ENCODE measurements around the gene NFKBIE. TPM values are rescaled to one million over a fixed set of nuclear protein-coding genes. Genes with fewer than 3 reads are reported as not detected.
A peak's percentile ranks its signal among the peaks of the same experiment; 100 is the strongest.

The NFKBIE gene
- total RNA-seq, 1 experiment from 2014 or later: 6.0 TPM

DNA sequence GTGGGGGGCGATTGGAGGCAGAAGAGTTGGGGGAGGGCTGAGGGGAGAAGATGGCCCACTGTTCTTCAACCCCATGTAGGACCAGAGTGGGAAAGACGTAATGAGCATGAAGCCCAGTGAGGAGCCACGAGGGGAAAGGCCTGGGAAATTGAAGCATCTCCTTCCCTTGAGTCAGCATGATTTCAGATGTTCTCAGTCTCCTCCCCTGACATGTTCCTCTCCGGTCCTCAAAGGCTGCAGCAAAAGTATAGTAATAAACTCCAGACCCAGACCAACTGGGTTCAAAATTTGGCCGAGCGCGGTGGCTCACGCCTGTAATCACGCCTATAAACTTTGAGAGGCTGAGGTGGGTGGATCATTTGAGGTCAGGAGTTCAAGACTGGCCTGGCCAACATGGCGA is 1.9 kb upstream of the NFKBIE start:
- Mint-ChIP-seq H3K27ac (ENCODE audit: low read depth, unreplicated experiment) (no peak overlapping the region), H3K9me3 (ENCODE audit: unreplicated experiment) (no peaks in the 10 kb centered on the region), H3K27me3 (ENCODE audit: insufficient read depth, unreplicated experiment) (peaks cover 16% of the 10 kb centered on the region), H3K4me1 (ENCODE audit: insufficient read depth, unreplicated experiment) (peaks cover 23% of the 10 kb centered on the region), H3K4me3 (ENCODE audit: unreplicated experiment) (no peak overlapping the region), H3K36me3 (ENCODE audit: insufficient read depth, unreplicated experiment) (no peaks in the 10 kb centered on the region)
- BruUV-seq (replicated peaks): no TSS peak
- intact Hi-C loops (cut with micrococcal nuclease): loop anchor here (5.0 kb wide), 1 partner anchor 190 kb away; no protein-coding TSS in a partner anchor
- POLR2A ChIA-PET: interaction anchor here (0.7 to 4.2 kb wide), 5 partner anchors 14 to 192 kb away, joined by 3 to 17 read pairs (median 7); partner anchors contain the start of gene AARS2
- TF ChIP-seq, protein P1, sequence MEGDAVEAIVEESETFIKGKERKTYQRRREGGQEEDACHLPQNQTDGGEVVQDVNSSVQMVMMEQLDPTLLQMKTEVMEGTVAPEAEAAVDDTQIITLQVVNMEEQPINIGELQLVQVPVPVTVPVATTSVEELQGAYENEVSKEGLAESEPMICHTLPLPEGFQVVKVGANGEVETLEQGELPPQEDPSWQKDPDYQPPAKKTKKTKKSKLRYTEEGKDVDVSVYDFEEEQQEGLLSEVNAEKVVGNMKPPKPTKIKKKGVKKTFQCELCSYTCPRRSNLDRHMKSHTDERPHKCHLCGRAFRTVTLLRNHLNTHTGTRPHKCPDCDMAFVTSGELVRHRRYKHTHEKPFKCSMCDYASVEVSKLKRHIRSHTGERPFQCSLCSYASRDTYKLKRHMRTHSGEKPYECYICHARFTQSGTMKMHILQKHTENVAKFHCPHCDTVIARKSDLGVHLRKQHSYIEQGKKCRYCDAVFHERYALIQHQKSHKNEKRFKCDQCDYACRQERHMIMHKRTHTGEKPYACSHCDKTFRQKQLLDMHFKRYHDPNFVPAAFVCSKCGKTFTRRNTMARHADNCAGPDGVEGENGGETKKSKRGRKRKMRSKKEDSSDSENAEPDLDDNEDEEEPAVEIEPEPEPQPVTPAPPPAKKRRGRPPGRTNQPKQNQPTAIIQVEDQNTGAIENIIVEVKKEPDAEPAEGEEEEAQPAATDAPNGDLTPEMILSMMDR (IDR thresholded peaks at IDR 0.05; ENCODE audit: unreplicated experiment): no peak
- CTCF ChIA-PET: interaction anchor here (0.6 to 5.8 kb wide), 22 partner anchors 10 to 633 kb away, joined by 3 to 214 read pairs (median 6); partner anchors contain the start of genes AARS2 and SLC35B2
- no peak for DNase-seq (ENCODE audit: unreplicated experiment)

DNA sequence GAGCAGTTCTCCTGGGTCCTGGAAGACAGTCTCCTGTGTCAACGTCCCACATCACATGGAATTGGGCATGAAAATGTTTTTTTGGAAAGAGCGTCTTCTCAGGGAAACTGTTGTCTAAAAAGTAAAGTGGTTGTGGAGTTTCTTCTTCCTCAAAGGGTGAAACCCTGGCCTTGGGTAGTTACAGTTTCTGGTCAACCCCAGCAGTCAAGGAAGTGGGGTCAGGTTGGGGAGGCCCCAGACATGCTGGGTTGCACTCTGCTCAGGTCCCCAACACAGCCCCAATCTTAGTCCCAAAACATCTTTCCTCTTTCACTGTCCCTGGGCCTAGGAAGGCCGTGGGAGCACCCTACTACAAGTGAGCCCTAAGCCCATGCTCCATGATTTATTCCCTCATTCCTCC is 996 bp upstream of the NFKBIE start:
- peak overlapping the region; percentile 91 for H3K4me3 Mint-ChIP-seq (ENCODE audit: unreplicated experiment)
- H3K27me3 Mint-ChIP-seq (ENCODE audit: insufficient read depth, unreplicated experiment): peaks cover 14% of the 10 kb centered on the region
- intact Hi-C loops (cut with micrococcal nuclease): loop anchor here (5.0 kb wide), 1 partner anchor 191 kb away; no protein-coding TSS in a partner anchor
- CTCF ChIA-PET: interaction anchor here (0.6 to 5.8 kb wide), 13 partner anchors 9 to 504 kb away, joined by 3 to 214 read pairs (median 4); partner anchors contain the start of gene SLC35B2
- no peaks in the 10 kb centered on the region for H3K9me3 Mint-ChIP-seq (ENCODE audit: unreplicated experiment)
- BruUV-seq (replicated peaks): no TSS peak
- DNase-seq (ENCODE audit: unreplicated experiment): no peak
- POLR2A ChIA-PET: interaction anchor here (0.6 to 4.2 kb wide), 2 partner anchors 73 to 1510 kb away, joined by 6 to 17 read pairs; no protein-coding TSS in a partner anchor
- H3K27ac Mint-ChIP-seq (ENCODE audit: low read depth, unreplicated experiment): no peak overlapping the region
- peaks cover 23% of the 10 kb centered on the region for H3K4me1 Mint-ChIP-seq (ENCODE audit: insufficient read depth, unreplicated experiment)
- H3K36me3 Mint-ChIP-seq (ENCODE audit: insufficient read depth, unreplicated experiment): no peaks in the 10 kb centered on the region
- TF ChIP-seq, protein P1 (IDR thresholded peaks at IDR 0.05; ENCODE audit: unreplicated experiment): no peak

DNA sequence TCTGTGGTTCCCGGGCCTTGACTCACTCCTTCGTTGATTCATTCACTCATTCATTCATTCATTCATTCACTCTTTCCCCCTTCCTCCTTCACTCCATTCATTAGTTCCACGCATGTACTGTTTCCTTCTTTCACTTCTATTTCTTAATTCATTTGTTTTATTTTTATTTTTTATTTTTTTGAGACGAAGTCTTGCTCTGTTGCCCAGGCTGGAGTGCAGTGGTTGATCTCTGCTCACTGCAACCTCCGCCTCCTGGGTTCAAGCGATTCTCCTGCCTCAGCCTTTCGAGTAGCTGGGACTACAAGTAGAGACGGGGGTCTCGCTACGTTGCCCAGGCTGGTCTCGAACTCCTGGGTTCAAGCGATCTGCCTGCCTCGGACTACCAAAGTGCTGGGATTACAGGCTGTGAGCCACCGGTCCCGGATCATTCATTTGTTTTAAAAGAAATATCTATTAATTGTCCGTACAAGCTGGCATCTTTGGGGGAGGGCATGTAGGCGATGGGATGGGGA is 427 bp upstream of the NFKBIE start:
- BruUV-seq (replicated peaks): no TSS peak
- no peak overlapping the region for H3K27ac Mint-ChIP-seq (ENCODE audit: low read depth, unreplicated experiment)
- H3K9me3 Mint-ChIP-seq (ENCODE audit: unreplicated experiment): no peaks in the 10 kb centered on the region
- H3K27me3 Mint-ChIP-seq (ENCODE audit: insufficient read depth, unreplicated experiment): peaks cover 14% of the 10 kb centered on the region
- H3K36me3 Mint-ChIP-seq (ENCODE audit: insufficient read depth, unreplicated experiment): no peaks in the 10 kb centered on the region
- peaks cover 23% of the 10 kb centered on the region for H3K4me1 Mint-ChIP-seq (ENCODE audit: insufficient read depth, unreplicated experiment)
- H3K4me3 Mint-ChIP-seq (ENCODE audit: unreplicated experiment): peak overlapping the region; percentile 91
- intact Hi-C loops (cut with micrococcal nuclease): loop anchor here (2.0 to 5.0 kb wide), 2 partner anchors 47 to 192 kb away; partner anchors contain the start of gene AARS2
- no peak for DNase-seq (ENCODE audit: unreplicated experiment)
- TF ChIP-seq, protein P1 (IDR thresholded peaks at IDR 0.05; ENCODE audit: unreplicated experiment): no peak
- ChIA-PET CTCF (interaction anchor here (1.2 to 5.8 kb wide), 5 partner anchors 9 to 171 kb away, joined by 4 to 214 read pairs (median 8); partner anchors contain the start of gene SLC35B2), POLR2A (interaction anchor here (1.3 to 4.2 kb wide), 2 partner anchors 9 to 74 kb away, joined by 3 to 17 read pairs; no protein-coding TSS in a partner anchor)
